Epithelial cell of prostate (primary cell): ENCODE data around the gene SGTA.

Experiments
- DNase-seq: peaks from one replicate; pipeline ENCODE4 v3.0.0-alpha.2; 2011; ENCODE audit warnings: low read depth, low spot score
- H3K27ac ChIP-seq: fragments of 450-650 bp; 2 replicates; pipeline ENCODE4 v1.5.1; 2017; ENCODE audit warnings: mild to moderate bottlenecking

SGTA gene

GRCh38 chr19:2731181-2731995 lies 51.7 kb downstream of the SGTA start:
- no peak for DNase-seq

GRCh38 chr19:2729943-2730818 lies 52.9 kb downstream of the SGTA start:
- DNase-seq: no peak
- no peak overlapping the region for H3K27ac ChIP-seq

More at GRCh38 chr19:2731181-2731995, 51.7 kb downstream of the SGTA start:
- no peak overlapping the region for H3K27ac ChIP-seq

- DNase-seq: no peak
- no peak overlapping the region for H3K27ac ChIP-seq
Measured at GRCh38 chr19:2728783-2729387, 54.2 kb downstream of the SGTA start.

GRCh38 chr19:2727640-2727944 lies 55.5 kb downstream of the SGTA start:
- H3K27ac ChIP-seq: no peak overlapping the region
- DNase-seq: no peak

GRCh38 chr19:2726904-2727639 lies 56.0 kb downstream of the SGTA start:
- no peak for DNase-seq
- H3K27ac ChIP-seq: no peak overlapping the region

- DNase-seq: no peak
Measured at GRCh38 chr19:2726160-2726855, 56.8 kb downstream of the SGTA start.

GRCh38 chr19:2724148-2724557 lies 58.9 kb downstream of the SGTA start:
- H3K27ac ChIP-seq: no peak overlapping the region
- no peak for DNase-seq

More at GRCh38 chr19:2726160-2726855, 56.8 kb downstream of the SGTA start:
- no peak overlapping the region for H3K27ac ChIP-seq

GRCh38 chr19:2723747-2724146 lies 59.3 kb downstream of the SGTA start:
- no peak overlapping the region for H3K27ac ChIP-seq
- no peak for DNase-seq

- no peak overlapping the region for H3K27ac ChIP-seq
- no peak for DNase-seq
Measured at GRCh38 chr19:2723345-2723715, 59.7 kb downstream of the SGTA start.

GRCh38 chr19:2722541-2723344 lies 60.3 kb downstream of the SGTA start:
- DNase-seq: no peak
- no peak overlapping the region for H3K27ac ChIP-seq

GRCh38 chr19:2721570-2722540 lies 61.2 kb downstream of the SGTA start:
- H3K27ac ChIP-seq: no peak overlapping the region
- DNase-seq: no peak

- DNase-seq: no peak
- H3K27ac ChIP-seq: no peak within 1 kb of the TSS
Measured at GRCh38 chr19:2720777-2721569, 62.1 kb downstream of the SGTA start, which contains the start of gene DIRAS1. DIRAS1 (minus strand) TSS chr19:2721372; CDS start chr19:2717806, 3,566 bp downstream.

- no peak for DNase-seq
- no peak overlapping the region for H3K27ac ChIP-seq
Measured at GRCh38 chr19:2719920-2720776, 62.9 kb downstream of the SGTA start.

GRCh38 chr19:2719232-2719735 lies 63.8 kb downstream of the SGTA start:
- DNase-seq: no peak

GRCh38 chr19:2717638-2718541 lies 65.2 kb downstream of the SGTA start:
- no peak for DNase-seq

More at GRCh38 chr19:2719232-2719735, 63.8 kb downstream of the SGTA start:
- H3K27ac ChIP-seq: no peak overlapping the region

More at GRCh38 chr19:2717638-2718541, 65.2 kb downstream of the SGTA start:
- no peak overlapping the region for H3K27ac ChIP-seq
